GM18508 (cell line): ENCODE results near the gene RERE.

Source experiments
- ATAC-seq: cut with Tn5 transposase; IDR thresholded peaks from one replicate; pipeline ENCODE4 v1.9.1; 2021; ENCODE audit warnings: moderate number of reproducible peaks; ENCODE audit not compliant: insufficient read depth, unreplicated experiment

The RERE gene

GRCh38 chr1:8314346-8315280, 502.8 kb downstream of the RERE start:
- ATAC-seq: no peak

- no peak for ATAC-seq
These were observed 504.2 kb downstream of the RERE start for GRCh38 chr1:8313231-8313630.

GRCh38 chr1:8312235-8313218, 504.9 kb downstream of the RERE start:
- ATAC-seq: no peak

- no peak for ATAC-seq
These were observed 506.2 kb downstream of the RERE start for GRCh38 chr1:8311068-8311718.

- ATAC-seq: no peak
These were observed 509.8 kb downstream of the RERE start for GRCh38 chr1:8307628-8308027.

- ATAC-seq: no peak
These were observed 513.6 kb downstream of the RERE start for GRCh38 chr1:8303876-8304275.

- no peak for ATAC-seq
These were observed 514.3 kb downstream of the RERE start for GRCh38 chr1:8303141-8303540.
